Mammary epithelial cell (primary cell): Measurements from ENCODE around the gene VAV2.

Source experiments
- EZH2 ChIP-seq: IDR thresholded peaks from 2 replicates; pipeline ENCODE4 v1.6.1; 2012; ENCODE audit warnings: low read length, inconsistent platforms, borderline replicate concordance
- TF ChIP-seq, protein P1 (sequence below), 2 donors: IDR thresholded peaks in 1 of 2; conservative IDR thresholded peaks in 1 of 2; 2 replicates each; pipeline ENCODE4 v1.5.1; 2011 to 2012; ENCODE audit warnings: inconsistent platforms in 2 of 2, low read length in 2 of 2, mild to moderate bottlenecking in 2 of 2, control low read depth in 1 of 2, low read depth in 1 of 2; ENCODE audit not compliant: insufficient read depth in 1 of 2; ENCODE audit errors: extremely low read depth in 1 of 2

DNA sequence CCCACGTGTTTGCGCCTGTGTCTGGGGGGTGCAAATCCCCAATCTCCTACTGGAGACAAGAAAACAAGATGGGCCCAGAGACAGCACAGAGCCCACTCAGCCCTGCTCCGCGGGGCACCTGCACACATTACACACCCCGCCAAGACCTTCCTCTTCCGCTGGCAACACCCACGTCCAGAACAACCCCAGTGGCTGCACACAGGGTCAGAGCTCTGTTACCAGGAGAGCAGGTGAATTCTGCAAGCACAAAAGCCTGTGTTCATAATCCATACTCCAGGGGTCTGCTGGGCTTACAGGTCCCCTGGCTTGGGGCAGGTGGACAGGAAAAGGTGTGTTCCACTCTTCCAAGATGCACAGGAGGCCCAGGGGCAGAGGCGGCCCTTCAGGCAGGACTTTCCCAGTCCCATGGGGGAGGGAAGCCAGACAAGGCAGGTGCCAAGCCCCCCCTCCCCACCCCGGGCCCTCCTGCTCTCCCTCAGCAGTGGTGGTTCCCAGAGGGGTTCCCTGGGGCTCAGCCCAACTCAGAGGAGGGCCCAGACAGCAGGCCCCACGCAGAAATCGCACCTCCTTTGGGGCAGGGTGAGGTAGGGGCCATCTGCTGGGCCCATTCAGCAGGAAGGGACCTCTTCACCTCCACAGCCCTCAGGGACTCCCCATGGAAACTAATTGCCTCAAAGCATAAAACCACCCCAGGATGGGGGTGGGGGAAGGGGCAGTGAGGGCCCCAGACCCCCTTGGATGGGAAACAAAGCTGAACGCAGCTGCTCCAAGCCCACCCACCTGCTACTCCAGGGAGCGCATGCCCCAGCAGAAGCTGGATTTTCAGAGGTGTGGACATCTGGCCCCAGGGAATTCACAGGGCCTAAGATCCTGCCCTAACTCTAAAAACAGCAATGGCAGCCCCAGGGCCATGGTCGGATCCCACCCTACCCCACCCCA lies 105.3 kb downstream of the VAV2 start:
- TF ChIP-seq, protein P1, sequence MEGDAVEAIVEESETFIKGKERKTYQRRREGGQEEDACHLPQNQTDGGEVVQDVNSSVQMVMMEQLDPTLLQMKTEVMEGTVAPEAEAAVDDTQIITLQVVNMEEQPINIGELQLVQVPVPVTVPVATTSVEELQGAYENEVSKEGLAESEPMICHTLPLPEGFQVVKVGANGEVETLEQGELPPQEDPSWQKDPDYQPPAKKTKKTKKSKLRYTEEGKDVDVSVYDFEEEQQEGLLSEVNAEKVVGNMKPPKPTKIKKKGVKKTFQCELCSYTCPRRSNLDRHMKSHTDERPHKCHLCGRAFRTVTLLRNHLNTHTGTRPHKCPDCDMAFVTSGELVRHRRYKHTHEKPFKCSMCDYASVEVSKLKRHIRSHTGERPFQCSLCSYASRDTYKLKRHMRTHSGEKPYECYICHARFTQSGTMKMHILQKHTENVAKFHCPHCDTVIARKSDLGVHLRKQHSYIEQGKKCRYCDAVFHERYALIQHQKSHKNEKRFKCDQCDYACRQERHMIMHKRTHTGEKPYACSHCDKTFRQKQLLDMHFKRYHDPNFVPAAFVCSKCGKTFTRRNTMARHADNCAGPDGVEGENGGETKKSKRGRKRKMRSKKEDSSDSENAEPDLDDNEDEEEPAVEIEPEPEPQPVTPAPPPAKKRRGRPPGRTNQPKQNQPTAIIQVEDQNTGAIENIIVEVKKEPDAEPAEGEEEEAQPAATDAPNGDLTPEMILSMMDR (conservative IDR thresholded peaks at IDR 0.05 in 1 of 2, IDR thresholded peaks at IDR 0.05 in 1 of 2; ENCODE audit: extremely low read depth in 1 of 2, insufficient read depth in 1 of 2, low read depth in 1 of 2, low read length in 2 of 2), result no peak
- no peak for TF ChIP-seq EZH2
